DMS 273 treated with DMSO at 0.1 percent for 48 hours (cell line): ENCODE results near the gene RBM38.

ENCODE experiments used
- DNase-seq: peaks from one replicate; lab custom pipeline; 2025; lab: John Stamatoyannopoulos, UW

Gene RBM38

DNA sequence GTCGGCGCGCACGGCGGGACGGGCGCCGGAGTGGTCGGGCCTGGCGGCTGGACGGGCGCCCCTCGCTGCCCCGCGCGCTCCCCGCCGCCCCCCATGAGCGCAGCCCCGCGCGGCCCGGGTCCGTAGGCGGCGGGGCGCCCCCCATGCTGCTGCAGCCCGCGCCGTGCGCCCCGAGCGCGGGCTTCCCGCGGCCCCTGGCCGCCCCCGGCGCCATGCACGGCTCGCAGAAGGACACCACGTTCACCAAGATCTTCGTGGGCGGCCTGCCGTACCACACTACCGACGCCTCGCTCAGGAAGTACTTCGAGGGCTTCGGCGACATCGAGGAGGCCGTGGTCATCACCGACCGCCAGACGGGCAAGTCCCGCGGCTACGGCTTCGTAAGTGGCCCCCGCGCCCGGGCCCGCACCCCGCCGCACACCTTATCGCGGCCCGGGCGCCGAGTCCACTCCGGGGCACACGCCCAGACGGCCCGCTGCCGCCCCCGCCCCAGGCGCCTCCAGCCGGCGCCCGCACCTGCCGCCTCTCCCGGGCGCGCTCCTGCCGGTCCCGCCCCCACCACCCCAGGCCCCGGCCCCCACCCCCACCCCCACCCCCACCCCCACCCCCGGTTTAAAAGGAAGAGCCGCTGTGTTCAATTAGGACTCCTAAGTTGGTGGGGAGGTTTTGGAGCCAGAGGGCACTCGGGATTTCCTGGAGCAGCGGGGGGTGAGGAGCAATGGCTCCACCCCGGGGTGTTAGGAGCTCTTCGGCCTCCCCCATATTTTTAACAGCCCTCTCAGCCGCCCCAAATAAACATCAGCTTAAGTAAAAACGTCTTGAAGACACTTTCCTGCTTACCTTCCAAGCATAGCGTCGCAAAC lies 474 bp downstream of the RBM38 start:
- no peak for DNase-seq

DNA sequence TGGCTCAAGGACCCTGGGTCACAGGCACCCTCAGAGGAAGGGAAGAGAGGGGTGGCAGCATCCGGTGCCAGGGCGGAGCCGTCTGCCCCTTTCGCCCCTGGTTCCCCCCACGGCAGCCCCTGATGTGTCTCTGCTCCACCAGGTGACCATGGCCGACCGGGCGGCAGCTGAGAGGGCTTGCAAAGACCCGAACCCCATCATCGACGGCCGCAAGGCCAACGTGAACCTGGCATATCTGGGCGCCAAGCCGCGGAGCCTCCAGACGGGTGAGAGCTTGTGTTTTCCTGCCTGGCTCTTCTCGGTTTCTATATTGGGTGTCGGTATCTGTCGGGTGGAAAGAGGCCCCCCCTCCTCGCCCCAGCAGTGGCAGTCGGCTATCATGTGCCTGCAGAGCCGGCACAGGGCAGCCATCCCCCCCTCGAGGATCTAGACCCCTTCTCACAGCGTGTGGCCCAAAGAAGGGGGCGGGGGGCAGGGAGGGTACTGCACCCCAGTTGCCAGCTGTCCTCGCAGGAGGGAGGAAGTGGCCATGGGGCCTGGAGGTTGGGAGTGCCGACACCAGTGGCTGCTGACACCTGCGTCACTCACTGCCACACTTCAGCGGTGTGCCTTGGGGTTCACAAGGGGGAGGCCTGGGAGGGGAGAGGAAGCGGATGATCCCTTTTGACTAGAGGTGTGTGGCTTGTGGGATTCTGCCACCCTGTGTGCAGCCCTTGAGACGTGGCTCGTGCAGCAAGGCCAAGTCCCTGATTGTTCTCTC lies 1.5 kb downstream of the RBM38 start:
- no peak for DNase-seq

DNA sequence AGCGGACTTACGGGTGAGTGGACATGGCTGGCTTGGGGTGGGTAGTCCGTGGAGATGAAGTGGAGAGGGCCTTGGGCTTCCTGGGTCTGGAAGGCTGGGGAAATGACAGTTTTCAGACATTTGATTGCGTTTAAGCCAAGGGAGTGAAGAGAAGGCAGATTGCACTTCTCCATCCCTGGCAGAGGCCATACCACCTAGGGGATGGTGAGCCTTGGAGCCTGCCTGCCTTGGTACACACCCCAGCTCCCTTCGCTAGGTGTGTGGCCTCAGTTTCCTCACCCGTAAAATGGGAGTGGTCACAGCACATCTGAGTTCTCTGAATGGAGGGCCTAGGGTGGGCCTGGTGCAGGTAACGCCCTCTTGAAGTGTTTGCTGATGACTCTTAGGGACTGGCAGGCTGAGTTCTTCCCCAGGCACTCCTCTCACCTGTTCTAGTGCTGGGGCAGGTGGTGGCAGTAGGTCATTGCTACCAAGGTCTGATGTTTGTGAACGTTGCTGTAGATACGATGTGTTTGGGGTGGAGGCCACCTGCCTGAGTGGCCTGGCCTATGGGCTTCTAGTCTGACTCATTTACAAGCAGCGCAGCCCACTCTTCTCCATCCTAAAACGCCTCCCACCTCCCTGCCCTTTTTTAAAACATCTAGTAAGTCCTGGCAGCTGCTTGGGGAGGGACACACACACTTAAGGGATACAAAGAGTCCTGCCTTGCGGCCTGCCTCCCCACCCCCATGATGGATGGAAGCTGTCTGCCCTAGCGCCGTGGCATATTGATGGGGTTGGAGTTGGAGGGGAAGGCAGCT lies 2.3 kb downstream of the RBM38 start:
- no peak for DNase-seq

DNA sequence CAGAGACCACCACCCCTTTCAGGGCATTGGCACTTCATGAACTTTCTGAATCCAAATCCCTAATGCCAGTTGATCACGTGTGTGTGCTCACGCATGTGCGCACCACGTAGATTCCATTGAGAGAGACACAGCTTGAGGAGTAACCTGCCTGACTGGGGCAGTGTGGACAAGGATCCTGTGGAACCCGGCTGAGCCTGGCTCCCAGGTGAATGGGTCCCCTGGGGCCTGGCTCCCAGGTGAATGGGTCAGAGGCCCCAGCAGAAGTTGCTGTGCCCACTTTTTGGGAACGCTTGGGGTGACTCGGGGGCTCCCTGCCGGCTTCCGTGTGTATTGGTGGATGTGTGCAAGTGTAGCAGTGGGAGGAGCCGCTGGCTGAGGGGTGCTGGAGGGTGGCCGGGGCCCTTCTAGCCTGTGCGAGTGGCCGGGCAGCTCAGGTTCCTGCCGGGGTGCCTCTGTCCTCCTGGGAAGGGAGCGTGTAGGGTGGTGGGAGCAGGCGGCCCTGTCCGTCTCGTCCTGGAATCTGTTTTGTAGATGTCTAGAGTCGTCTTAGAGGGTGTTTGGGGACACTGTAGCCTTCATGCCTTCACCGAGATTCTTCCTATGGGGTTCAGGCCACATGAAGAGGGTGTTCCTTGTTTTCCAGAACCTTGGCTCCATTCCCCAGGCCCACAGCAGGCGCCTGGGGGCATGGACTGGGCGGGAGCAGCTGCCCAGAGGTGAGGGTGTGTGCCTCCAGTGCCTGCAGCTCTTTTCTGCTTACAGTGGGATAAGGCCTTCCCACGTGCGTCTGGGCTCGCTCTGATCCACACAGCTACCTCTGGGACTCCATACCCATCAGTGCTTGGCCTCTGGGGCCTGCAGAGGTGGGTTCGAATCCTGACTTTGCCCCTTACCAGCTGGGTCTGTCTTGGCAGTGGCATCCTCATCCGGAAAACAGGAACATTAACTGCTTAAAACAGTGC lies 3.2 kb downstream of the RBM38 start:
- no peak for DNase-seq

DNA sequence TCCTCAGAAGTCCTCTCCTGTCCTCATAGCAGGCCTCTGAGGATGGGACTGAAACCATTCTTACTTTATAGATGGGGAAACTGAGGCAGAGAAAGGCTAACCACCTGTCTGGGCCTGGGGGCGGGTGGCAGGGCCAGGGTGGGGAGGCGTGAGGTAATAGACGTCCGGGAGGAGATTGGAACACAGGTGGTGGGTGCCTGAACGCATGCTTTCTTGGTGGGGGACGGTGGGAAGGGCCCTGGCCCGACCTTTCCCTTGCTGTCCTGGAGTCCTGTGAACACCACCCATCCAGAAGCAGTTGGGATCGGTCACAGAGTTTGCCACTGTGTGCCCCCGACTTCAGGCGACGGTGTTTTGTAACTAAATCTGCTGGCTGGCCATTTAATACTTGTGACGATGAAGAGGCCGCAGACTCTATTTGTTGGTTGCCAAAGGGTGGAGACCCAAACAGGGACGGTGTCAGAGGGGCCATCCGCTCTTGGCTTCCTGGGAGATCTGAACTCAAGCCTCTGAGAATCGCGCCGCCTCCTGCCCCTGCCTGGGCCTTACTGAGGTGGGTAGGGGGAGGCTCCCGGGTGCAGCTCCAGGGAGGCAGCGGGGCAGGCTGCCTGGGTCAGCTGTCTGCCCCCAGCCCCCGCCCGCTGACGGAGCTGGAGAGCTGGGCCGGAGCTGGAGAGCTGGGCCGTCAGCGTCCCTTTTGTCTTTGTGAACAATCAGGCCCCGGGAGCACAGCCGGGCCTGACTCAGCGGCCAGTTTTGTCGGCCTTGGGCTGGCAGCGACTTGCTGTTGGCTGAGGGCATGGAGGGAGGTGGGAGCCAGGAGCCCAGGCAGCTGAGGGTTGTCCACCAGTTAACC lies 4.1 kb downstream of the RBM38 start:
- DNase-seq = no peak

DNA sequence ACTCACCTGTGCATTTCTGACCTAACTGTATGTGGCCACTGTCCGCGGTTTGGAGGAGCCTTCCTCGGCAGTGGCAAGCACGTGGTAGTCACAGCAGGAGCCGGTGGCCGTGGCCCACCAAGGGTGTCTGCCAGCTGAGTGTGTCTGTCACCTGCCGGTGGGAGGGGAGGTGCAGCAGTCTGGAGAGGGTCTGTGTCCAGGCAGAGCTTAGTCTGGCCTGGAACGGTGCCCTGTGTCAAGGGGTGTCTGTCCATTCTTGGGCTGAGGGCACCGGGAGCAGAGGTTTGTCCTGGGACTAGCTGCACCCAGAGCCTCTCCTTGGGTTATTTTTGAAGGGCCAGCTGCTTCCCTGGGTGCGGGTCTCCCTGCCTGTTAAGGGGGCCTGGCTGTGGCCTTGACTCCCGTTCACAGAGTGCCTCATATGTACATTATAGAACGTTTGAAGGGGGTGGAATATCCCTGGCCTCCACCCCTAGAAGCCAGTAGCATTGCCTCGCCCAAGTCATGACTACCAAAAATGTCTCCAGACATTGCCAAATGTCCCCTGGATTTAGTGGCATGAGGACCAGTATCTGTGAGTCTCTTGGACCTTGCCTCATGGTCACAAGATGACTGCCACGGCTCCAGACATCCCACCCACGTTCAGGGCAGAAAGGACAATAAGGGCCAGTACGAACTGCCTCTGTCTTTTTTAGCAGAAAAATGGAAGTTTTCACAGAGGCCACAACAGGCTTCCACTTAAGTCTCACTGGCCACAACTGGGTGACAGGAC lies 5.2 kb downstream of the RBM38 start:
- no peak for DNase-seq

DNA sequence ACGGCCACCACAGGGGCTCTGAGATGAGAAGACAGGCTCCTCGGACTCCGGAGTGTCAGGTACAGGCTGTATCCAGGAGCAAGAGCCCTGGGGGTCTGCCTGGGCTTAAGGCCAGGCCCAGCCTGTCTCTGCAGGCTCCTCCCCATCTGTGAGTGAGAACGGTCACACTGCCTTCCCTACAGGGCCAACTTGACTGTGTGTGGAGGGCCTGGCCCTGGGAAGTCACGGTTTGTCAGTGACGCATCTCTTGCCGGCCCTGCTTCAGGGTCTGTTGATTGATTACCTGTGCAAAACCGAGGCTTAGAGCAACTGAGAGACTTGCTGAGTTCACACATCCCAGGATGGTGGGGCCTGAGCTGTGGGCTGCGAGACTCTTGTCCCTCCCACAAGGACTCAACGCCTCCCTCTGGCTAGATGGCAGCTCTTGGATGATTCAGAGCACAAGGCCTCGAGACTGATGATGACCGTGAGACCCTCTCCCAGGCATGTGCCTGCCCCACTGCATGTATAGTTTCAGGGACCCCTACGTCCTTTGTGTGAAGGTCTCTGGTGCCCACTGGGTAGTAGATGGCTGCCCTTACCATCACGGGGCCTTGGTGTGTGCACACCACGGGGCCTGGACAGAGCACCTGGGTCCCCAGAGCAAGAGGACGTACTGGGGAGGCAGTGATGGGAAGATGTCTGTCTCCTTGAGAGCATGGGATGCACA lies 5.9 kb downstream of the RBM38 start:
- DNase-seq = no peak

DNA sequence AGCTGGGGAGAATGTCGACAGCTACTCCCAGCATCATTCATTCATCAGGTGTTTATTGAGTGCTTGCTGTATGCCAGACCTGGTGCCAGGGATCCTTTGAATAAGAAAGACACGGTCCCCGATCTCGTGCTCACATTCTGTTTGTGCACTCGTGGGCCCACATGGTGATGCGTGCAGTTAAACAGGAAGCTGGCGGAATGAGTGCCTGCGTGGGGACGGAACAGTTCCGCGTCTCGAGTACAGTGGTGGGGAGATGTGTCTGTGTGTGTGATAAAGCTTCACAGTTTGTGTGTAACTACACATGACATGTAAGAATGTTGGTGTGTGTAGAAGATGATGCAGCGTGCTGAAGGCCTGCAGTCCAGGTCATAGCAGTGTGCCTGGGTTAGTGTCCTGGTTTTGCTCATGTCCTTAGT lies 6.5 kb downstream of the RBM38 start:
- no peak for DNase-seq

DNA sequence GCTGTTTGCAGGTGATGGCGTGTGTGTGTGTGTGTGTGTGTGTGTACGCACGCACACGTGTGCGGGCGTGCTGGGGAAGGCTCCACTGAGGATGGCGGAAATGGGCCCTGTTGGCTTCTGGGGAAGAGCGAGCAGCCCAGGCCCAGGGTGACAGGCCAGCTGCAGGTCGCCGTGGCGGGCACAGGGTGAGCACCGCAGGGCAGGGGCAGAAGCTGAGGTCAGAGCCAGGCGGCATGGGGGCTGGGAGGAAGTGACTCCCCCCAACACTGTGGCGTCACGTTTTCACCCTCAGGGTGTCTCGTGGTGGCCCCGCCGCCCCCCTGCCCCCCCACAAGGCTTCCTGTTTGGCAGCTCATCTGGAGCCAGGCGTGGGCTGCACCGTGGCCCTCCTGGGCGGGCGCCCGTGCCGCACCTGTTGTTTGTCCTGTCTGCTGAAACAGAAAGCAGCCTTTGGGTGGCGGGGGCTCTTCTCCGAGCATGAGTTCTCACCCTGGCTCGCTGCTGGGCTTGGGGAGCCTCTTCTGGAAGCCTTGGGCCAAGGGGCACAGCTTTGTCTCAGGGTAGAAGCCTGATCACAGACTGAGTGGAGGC lies 7.1 kb downstream of the RBM38 start:
- no peak for DNase-seq

DNA sequence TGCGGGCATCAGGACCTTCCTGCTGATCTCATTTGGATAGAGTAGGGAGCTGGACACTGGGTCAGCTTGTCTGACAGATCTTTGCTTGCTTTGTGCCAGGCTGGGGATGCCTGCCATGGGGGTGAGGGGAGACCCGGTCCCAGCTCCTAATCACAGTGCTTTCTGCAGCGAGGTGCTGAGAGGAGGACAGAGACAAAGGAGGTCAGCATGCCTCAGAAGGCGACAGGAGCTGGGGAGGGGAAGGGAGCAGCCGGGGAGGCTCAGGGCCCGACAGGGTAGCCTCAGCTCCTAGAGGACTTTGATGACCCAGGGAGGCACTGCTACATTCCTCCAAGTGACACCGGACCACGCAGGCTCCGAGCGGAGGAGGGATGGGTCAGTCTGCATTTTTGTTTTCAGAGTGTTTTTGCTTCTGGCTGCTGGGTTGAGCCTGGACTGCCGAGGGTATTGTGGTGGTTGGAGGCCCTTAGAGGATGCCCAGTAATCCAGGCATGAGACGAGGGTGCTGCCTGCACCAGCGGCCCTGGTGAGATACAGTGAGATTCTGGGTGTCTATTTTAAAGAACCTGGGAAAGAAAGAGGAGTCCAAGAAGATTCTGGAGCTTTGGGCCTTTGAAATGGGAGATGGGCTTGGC lies 7.8 kb downstream of the RBM38 start:
- DNase-seq = no peak

DNA sequence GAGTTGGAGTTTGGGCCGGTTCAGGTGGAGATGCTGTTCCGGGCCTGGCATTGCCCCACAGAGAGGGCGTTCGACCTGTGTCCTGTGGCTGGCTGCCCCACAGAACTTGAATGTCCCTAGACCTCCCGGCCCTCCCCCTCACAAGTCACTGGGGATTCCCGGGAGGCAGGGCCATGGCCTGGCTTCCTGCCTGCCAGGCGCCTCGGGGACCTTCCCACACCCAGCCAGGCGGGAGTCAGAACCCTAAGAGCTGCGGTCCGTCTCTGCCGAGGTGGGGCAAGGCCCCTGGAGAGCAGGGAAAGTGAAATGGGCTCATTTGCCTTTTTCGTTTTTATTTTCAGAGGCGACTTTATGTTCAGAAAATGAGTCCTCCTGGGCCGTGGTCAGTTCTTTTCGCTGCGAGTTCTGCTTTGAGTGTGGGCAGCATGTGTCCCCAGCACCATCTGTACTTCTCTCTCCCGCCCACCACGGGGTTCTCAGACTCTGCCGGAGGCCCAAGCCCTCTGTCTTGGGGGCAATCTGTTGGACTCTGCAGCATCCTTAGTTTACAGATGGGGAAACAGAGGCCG lies 8.5 kb downstream of the RBM38 start:
- no peak for DNase-seq

DNA sequence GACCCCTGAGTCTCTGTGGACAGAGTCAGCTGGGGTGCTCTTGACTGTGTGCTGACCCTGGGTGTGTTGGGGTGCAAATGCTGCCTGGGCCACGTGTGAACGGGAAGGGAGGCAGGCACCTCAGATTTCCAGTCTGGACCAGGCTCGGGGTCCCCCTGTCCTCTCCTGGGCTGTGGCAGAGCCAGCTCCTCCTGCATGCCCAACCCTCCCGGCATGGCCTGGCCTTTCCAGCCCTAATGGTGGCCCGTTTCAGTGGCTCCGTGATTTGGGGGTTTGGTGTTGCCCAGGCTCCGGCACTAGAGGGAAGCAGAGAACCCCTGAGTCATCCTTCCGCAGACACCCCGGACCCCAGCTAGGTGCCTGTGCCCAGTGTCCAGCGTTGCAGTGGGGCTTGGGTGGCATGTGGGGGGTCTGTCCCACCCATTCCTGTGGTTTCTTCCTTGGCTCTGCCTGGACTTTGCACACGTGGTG lies 9.1 kb downstream of the RBM38 start:
- no peak for DNase-seq

DNA sequence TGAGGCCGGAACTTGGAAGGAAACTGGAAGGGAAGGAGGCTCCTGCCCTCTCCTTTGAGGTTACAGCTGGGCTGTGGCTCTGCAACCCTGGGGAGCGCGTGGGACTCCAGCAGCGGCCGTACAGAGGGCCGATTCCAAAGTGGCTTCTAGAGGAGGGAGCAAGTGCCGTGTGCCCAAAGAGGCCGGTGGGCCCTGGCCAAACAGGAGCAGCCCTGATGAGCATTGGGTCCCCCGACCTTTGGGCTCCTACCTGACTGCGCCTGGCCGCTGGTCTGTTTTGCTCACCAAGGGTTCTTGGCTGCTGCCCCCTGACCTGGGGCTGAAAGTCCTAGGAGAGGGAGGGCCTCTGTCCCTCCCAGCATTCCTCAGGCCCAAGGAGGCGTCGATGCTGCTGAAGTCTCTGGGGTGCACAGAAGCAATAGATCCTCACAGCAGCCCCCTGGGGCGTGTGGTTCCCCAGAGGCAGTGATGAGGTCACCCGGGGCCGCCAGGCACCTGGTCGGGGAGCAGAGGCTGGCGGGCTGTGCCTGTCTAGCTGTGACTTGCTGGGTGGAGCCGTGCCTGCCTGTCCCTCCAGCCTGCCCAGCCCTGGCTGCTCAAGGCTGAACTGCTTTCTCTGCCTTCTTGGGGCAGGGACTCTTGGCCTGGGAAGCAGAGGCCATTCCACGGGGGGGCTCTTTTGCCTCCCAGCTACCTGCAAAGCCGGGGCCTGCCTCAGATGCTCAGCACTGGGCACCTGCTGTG lies 9.8 kb downstream of the RBM38 start:
- DNase-seq = no peak

DNA sequence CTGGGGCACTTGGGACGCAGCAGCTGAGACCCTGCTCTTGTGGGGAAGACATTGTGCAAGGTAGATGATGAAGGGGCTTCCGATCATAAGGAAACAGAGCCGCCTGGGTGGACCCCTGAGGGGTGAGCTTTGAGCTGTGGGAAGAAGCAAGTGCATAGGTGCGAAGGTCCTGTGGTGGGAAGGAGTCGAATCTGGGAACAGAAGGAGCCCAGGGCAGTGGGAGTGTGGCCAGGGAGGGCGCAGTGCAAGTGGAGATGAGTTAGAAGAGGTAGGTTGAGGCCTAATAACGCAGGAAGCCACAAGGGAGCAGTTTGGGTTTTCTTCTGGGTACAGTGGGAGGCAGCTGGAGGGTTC lies 10.3 kb downstream of the RBM38 start:
- no peak for DNase-seq

DNA sequence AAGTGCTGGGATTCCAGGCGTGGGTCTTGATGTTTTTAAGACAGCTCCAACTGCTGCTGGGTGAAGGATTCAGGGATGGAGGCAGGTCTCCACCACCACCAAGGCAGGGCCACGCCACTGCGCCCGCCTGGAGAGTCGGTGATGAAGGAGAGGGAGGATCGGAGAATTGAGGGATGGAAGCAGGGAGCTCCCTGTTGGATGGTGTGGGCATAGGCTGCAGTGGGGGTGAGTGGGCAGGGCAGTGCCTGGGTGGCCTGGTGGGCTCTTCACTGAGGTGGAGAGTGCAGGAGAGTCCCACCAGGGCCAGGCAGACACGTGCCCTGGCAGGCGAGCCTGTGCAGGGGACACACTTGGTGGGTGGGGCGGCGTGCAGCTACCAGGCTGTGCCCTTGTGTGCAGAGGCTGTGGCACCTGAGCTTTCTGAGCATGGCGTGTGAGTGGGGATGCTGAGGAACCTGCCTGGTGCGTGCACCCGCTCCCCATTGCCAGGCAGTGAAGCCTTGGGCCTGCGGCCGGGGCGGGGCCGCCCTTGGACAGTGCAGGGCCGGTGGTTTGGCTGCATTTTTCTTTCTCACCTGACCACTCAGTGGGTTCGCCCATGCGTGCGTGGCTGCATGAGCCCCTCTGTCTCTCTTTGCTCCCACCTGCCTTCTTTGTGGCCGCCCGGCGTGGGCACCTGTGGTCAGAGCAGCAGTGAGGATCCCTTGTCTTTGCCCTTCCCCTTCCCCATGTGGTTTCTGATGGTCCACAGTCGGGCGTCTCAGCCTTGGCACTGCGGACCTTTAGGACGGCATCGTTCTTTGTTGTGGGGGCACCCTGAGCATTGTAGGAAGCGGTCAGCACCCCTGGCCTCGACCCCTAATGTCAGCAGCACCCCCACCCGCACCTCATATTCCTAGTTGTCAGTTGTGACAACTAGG lies 11.3 kb downstream of the RBM38 start:
- DNase-seq = no peak

DNA sequence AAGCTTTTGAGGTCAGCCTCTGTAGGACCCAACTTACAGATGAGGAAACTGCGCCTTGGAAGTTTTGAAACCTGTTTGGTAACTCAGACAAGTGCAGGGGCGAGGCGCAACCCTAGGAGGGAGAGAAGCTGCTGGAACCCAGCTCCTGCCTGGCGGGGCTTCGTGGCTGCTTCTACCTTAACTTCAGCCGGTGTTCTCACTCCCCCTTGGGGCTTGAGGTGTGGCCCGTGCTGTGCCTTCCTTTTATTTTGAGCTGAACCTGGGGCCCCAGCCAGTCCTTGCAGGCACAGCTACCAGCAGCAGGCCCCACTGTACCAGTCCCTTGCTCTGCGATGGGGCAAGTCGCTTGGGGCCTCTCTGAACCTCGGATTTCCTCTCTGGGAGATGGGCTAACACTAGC lies 12.0 kb downstream of the RBM38 start:
- DNase-seq = no peak
